HEK293 (cell line): ENCODE data around the gene DCTN3.

Experiments used
- GLI4 ChIP-seq: fragments of 450-650 bp; formaldehyde crosslinking; IDR thresholded peaks from 2 replicates; pipeline ENCODE4 v1.5.1; 2016; ENCODE audit warnings: missing biosample characterization, missing genetic modification characterization
- ZIC2 ChIP-seq: fragments of 450-650 bp; formaldehyde crosslinking; IDR thresholded peaks from 2 replicates; pipeline ENCODE4 v1.5.1; 2016; ENCODE audit warnings: missing biosample characterization, missing genetic modification characterization
- ZNF274 ChIP-seq, 2 experiments: fragments of 200-500 bp in 1 of 2; fragments of 450-650 bp in 1 of 2; sonication (Bioruptor generic) in 1 of 2; formaldehyde crosslinking in 1 of 2; IDR thresholded peaks; 2 replicates each; pipeline versions ENCODE4 v1.5.1 to v1.6.1; 2014 to 2016; ENCODE audit warnings: borderline replicate concordance in 1 of 2, inconsistent platforms in 1 of 2, low read length in 1 of 2, missing biosample characterization in 1 of 2, missing genetic modification characterization in 1 of 2
- ZNF416 ChIP-seq: fragments of 450-650 bp; formaldehyde crosslinking; IDR thresholded peaks from 2 replicates; pipeline ENCODE4 v1.5.1; 2016; ENCODE audit warnings: missing biosample characterization, missing genetic modification characterization
- TF ChIP-seq, protein P1 (sequence below): fragments of 450-650 bp; formaldehyde crosslinking; IDR thresholded peaks from 2 replicates; pipeline ENCODE4 v1.5.1; 2016; ENCODE audit warnings: missing biosample characterization, missing genetic modification characterization
- TF ChIP-seq, protein P2 (sequence below): fragments of 450-650 bp; formaldehyde crosslinking; IDR thresholded peaks from 2 replicates; pipeline ENCODE4 v1.5.1; 2016; ENCODE audit warnings: missing biosample characterization, missing genetic modification characterization

DNA sequence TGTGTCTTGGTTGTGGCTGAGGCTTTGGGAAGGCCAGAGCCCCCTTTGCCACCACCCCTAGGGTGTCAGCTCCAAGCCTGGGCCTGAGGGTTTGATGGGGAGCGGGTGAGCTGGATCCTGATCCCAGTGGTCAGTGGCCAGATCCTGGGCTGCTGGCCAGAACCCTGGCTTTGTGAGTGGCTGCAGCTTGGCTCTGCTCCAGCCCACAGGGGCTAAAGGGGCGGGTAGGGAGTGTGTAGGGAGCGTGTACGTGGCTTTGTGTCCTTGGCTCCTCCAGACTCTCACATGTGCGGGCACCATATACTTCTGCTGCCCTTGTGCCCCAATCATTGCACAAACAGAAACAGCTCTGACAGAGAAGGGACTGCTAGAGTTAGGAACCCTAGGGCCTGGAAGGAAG is 30.5 kb upstream of the DCTN3 start:
- TF ChIP-seq ZNF274 (IDR thresholded peaks at IDR 0.05; ENCODE audit: low read length) (no peak), ZNF274 (tag by site-specific recombination; IDR thresholded peaks at IDR 0.05; ENCODE audit: borderline replicate concordance) (no peak), GLI4 (tag by site-specific recombination) (no peak), ZIC2 (no peak), ZNF416 (no peak)
- TF ChIP-seq, protein P1, sequence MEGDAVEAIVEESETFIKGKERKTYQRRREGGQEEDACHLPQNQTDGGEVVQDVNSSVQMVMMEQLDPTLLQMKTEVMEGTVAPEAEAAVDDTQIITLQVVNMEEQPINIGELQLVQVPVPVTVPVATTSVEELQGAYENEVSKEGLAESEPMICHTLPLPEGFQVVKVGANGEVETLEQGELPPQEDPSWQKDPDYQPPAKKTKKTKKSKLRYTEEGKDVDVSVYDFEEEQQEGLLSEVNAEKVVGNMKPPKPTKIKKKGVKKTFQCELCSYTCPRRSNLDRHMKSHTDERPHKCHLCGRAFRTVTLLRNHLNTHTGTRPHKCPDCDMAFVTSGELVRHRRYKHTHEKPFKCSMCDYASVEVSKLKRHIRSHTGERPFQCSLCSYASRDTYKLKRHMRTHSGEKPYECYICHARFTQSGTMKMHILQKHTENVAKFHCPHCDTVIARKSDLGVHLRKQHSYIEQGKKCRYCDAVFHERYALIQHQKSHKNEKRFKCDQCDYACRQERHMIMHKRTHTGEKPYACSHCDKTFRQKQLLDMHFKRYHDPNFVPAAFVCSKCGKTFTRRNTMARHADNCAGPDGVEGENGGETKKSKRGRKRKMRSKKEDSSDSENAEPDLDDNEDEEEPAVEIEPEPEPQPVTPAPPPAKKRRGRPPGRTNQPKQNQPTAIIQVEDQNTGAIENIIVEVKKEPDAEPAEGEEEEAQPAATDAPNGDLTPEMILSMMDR (tag by site-specific recombination): no peak
- TF ChIP-seq, protein P2, sequence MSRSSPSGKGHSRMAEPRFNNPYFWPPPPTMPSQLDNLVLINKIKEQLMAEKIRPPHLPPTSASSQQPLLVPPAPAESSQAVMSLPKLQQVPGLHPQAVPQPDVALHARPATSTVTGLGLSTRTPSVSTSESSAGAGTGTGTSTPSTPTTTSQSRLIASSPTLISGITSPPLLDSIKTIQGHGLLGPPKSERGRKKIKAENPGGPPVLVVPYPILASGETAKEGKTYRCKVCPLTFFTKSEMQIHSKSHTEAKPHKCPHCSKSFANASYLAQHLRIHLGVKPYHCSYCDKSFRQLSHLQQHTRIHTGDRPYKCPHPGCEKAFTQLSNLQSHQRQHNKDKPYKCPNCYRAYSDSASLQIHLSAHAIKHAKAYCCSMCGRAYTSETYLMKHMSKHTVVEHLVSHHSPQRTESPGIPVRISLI: no peak
